H1 (cell line): ENCODE results near the gene MAML3. TPM values are rescaled to one million over a fixed set of nuclear protein-coding genes. Genes with fewer than 3 reads are reported as not detected.

Source experiments
- CTCF ChIA-PET: fragments of 300-600 bp; sonication (Branson Sonifier 250); formaldehyde crosslinking; loops from one replicate; lab custom pipeline; 2021; ENCODE audit not compliant: partially characterized antibody; lab: Charles Lee
- POLR2A ChIA-PET: fragments of 300-600 bp; sonication (Branson Sonifier 250); formaldehyde crosslinking; loops from one replicate; lab custom pipeline; 2021; ENCODE audit warnings: inconsistent platforms; ENCODE audit not compliant: partially characterized antibody; lab: Charles Lee
- DNase-seq, 2 experiments: peaks; one replicate each; pipeline versions ENCODE4 v3.0.0 to v3.0.0-alpha.2; 2010 to 2022; ENCODE audit warnings: low spot score in 2 of 2, low read depth in 1 of 2, mixed read lengths in 1 of 2
- FAIRE-seq: peaks from 2 replicates; lab custom pipeline; 2011; peaks lifted over from hg19 to GRCh38; lab: Jason Lieb, UNC
- H2AFZ ChIP-seq: 2 replicates; pipeline ENCODE4 v1.8.1; 2012; ENCODE audit warnings: low read length, inconsistent platforms
- H2AK5ac ChIP-seq: 2 replicates; pipeline ENCODE4 v1.6.1; 2013; ENCODE audit warnings: low read depth, low read length
- H2BK120ac ChIP-seq: replicated peaks from 2 replicates; pipeline ENCODE3; 2013; ENCODE audit warnings: low read depth, low read length, inconsistent platforms
- H2BK12ac ChIP-seq: 2 replicates; pipeline ENCODE4 v1.6.1; 2013; ENCODE audit warnings: low read depth, low read length
- H2BK15ac ChIP-seq: 2 replicates; pipeline ENCODE4 v1.6.1; 2013; ENCODE audit warnings: low read length
- H2BK20ac ChIP-seq: 2 replicates; pipeline ENCODE4 v1.6.1; 2013; ENCODE audit warnings: low read length
- H2BK5ac ChIP-seq: 2 replicates; pipeline ENCODE4 v1.6.1; 2013; ENCODE audit warnings: low read depth, low read length
- H3K14ac ChIP-seq: 2 replicates; pipeline ENCODE4 v1.6.1; 2013; ENCODE audit warnings: inconsistent platforms; ENCODE audit not compliant: insufficient read length
- H3K18ac ChIP-seq: 2 replicates; pipeline ENCODE4 v1.6.1; 2013; ENCODE audit warnings: low read length; ENCODE audit errors: extremely low read depth
- H3K23ac ChIP-seq: 2 replicates; pipeline ENCODE4 v1.6.1; 2013; ENCODE audit warnings: inconsistent platforms; ENCODE audit not compliant: insufficient read length
- H3K23me2 ChIP-seq: 2 replicates; pipeline ENCODE4 v1.6.1; 2013; ENCODE audit warnings: low read depth, low read length
- H3K27ac ChIP-seq: 2 replicates; pipeline ENCODE4 v1.6.1; 2011; ENCODE audit warnings: low read depth, low read length, inconsistent platforms
- H3K27me3 ChIP-seq, 4 experiments: replicated peaks in 1 of 4; 1 replicate in 1 of 4; 2 replicates in 3 of 4; pipeline versions ENCODE4 v1.6.1 to v1.8.1; 2011 to 2013; ENCODE audit warnings: low read length in 3 of 4, mild to moderate bottlenecking in 3 of 4, inconsistent platforms in 2 of 4, mixed read lengths in 2 of 4, moderate library complexity in 1 of 4; ENCODE audit not compliant: control insufficient read depth in 3 of 4, insufficient read depth in 3 of 4; ENCODE audit errors: extremely low read depth in 1 of 4
- H3K36me3 ChIP-seq, 4 experiments: 2 replicates each; pipeline versions ENCODE4 v1.6.1 to v1.8.1; 2011 to 2013; ENCODE audit warnings: mild to moderate bottlenecking in 4 of 4, low read length in 3 of 4, moderate library complexity in 2 of 4, control low read depth in 1 of 4, inconsistent platforms in 1 of 4; ENCODE audit not compliant: insufficient read depth in 4 of 4, control insufficient read depth in 2 of 4
- H3K4ac ChIP-seq: replicated peaks from 2 replicates; pipeline ENCODE3; 2013; ENCODE audit warnings: low read length, low read depth, mixed read lengths, inconsistent platforms; ENCODE audit not compliant: insufficient read length
- H3K4me1 ChIP-seq, 4 experiments: replicated peaks in 1 of 4; 1 replicate in 1 of 4; 2 replicates in 3 of 4; pipeline versions ENCODE4 v1.6.1 to v1.8.1; 2011 to 2013; ENCODE audit warnings: low read length in 3 of 4, inconsistent platforms in 2 of 4, mixed read lengths in 1 of 4; ENCODE audit not compliant: insufficient read depth in 4 of 4, control insufficient read depth in 3 of 4
- H3K4me2 ChIP-seq, 2 experiments: 2 replicates each; pipeline versions ENCODE4 v1.6.1 to v1.8.1; 2011 to 2013; ENCODE audit warnings: low read depth in 2 of 2, low read length in 2 of 2, control low read depth in 1 of 2, inconsistent platforms in 1 of 2, mild to moderate bottlenecking in 1 of 2; ENCODE audit not compliant: insufficient read depth in 1 of 2
- H3K4me3 ChIP-seq, 4 experiments: fragments of 200-600, 300-600 bp in 1 of 4; sonication (generic), shearing (Covaris generic), sonication (Bioruptor Twin) in 1 of 4; 2 replicates each; pipeline versions ENCODE4 v1.5.1 to v1.8.1; 2011 to 2016; ENCODE audit warnings: low read length in 4 of 4, low read depth in 3 of 4, control low read depth in 2 of 4, inconsistent platforms in 2 of 4, mild to moderate bottlenecking in 2 of 4, mixed read lengths in 1 of 4, moderate library complexity in 1 of 4; ENCODE audit not compliant: insufficient read depth in 2 of 4; ENCODE audit errors: extremely low read depth in 1 of 4
- H3K56ac ChIP-seq: replicated peaks from 2 replicates; pipeline ENCODE3; 2013; ENCODE audit warnings: low read depth, mild to moderate bottlenecking, mixed read lengths, low read length, inconsistent platforms; ENCODE audit not compliant: insufficient read length
- H3K79me1 ChIP-seq: 2 replicates; pipeline ENCODE4 v1.6.1; 2013; ENCODE audit warnings: low read depth, low read length, control low read depth
- H3K79me2 ChIP-seq, 2 experiments: 2 replicates each; pipeline versions ENCODE4 v1.6.1 to v1.8.1; 2012 to 2013; ENCODE audit warnings: low read length in 2 of 2, mild to moderate bottlenecking in 2 of 2, inconsistent platforms in 1 of 2; ENCODE audit not compliant: insufficient read depth in 2 of 2, control insufficient read depth in 1 of 2
- H3K9ac ChIP-seq, 4 experiments: replicated peaks in 1 of 4; 1 replicate in 1 of 4; 2 replicates in 3 of 4; pipeline versions ENCODE4 v1.6.1 to v1.8.1; 2011 to 2013; ENCODE audit warnings: low read depth in 3 of 4, low read length in 3 of 4, control low read depth in 2 of 4, mild to moderate bottlenecking in 2 of 4, moderate library complexity in 2 of 4, inconsistent platforms in 1 of 4; ENCODE audit errors: extremely low read depth in 1 of 4
- H3K9me3 ChIP-seq, 2 experiments: 2 replicates each; pipeline versions ENCODE4 v1.6.1 to v1.8.1; 2012 to 2013; ENCODE audit warnings: mild to moderate bottlenecking in 2 of 2, moderate library complexity in 2 of 2, control low read depth in 1 of 2, inconsistent platforms in 1 of 2, low read depth in 1 of 2, low read length in 1 of 2, mixed read lengths in 1 of 2; ENCODE audit not compliant: insufficient read depth in 2 of 2
- H4K20me1 ChIP-seq, 2 experiments: replicated peaks in 1 of 2; 2 replicates each; pipeline versions ENCODE3 to v1.8.1; 2011 to 2013; ENCODE audit warnings: inconsistent platforms in 2 of 2, low read length in 2 of 2, mild to moderate bottlenecking in 1 of 2; ENCODE audit not compliant: insufficient read depth in 2 of 2, control insufficient read depth in 1 of 2
- H4K5ac ChIP-seq: 2 replicates; pipeline ENCODE4 v1.6.1; 2013; ENCODE audit warnings: low read length, low read depth, mixed read lengths, inconsistent platforms; ENCODE audit not compliant: insufficient read length
- H4K8ac ChIP-seq: 2 replicates; pipeline ENCODE4 v1.8.0; 2013; ENCODE audit warnings: mild to moderate bottlenecking, moderate library complexity, low read length, inconsistent platforms; ENCODE audit not compliant: insufficient read depth; ENCODE audit errors: extremely low read depth
- H4K91ac ChIP-seq: replicated peaks from 2 replicates; pipeline ENCODE3; 2013; ENCODE audit warnings: low read length, mixed read lengths, inconsistent platforms; ENCODE audit not compliant: insufficient read length
- CTBP2 ChIP-seq: IDR thresholded peaks from 2 replicates; pipeline ENCODE4 v1.7.0; 2011; ENCODE audit warnings: borderline replicate concordance, mild to moderate bottlenecking, moderate library complexity, mixed read lengths, low read length; ENCODE audit not compliant: insufficient read depth, insufficient read length
- RAD21 ChIP-seq, 2 experiments: IDR thresholded peaks in 1 of 2; conservative IDR thresholded peaks in 1 of 2; 2 replicates each; pipeline ENCODE4 v1.6.1; 2011; ENCODE audit warnings: low read depth in 2 of 2, low read length in 2 of 2, improper control_type of control experiment in 1 of 2, inconsistent platforms in 1 of 2, mild to moderate bottlenecking in 1 of 2, moderate library complexity in 1 of 2
- RXRA ChIP-seq: IDR thresholded peaks from 2 replicates; pipeline ENCODE4 v1.6.1; 2011; ENCODE audit warnings: low read depth, mild to moderate bottlenecking, low read length, moderate library complexity; ENCODE audit not compliant: insufficient read depth
- TAF7 ChIP-seq: optimal IDR thresholded peaks from 2 replicates; pipeline ENCODE3; 2011; ENCODE audit warnings: low read depth, mild to moderate bottlenecking, inconsistent platforms, low read length, moderate library complexity, borderline replicate concordance
- WGBS, 2 experiments: shearing (Covaris generic) in 1 of 2; methylation state at CpG; one replicate each; pipeline versions ENCODE4 v1.1.6 to v1.1.7; 2013 to 2015; ENCODE audit warnings: low lambda C conversion rate in 2 of 2, mixed read lengths in 2 of 2, inconsistent platforms in 1 of 2, low coverage in 1 of 2, missing lambda C conversion rate in 1 of 2; ENCODE audit not compliant: insufficient replicate concordance in 2 of 2, insufficient coverage in 1 of 2, insufficient read length in 1 of 2; ENCODE audit errors: extremely low coverage in 1 of 2, missing lambda C conversion rate in 1 of 2; 5-methylcytosine and 5-hydroxymethylcytosine counted together
- long read RNA-seq, 2 experiments: library from RNA in 1 of 2; library from capped mRNA in 1 of 2; stranded (forward); transcript quantifications; one replicate each; pipeline ENCODE4 v2.0.0, GENCODE V29; 2021; ENCODE audit warnings: inconsistent platforms in 1 of 2
- polyA minus RNA-seq, 3 experiments: library from RNA; depleted of rRNA, polyadenylated mRNA; stranded (reverse); fragments of >200 nt; gene quantifications; 1 replicate in 2 of 3; 2 replicates in 1 of 3; pipeline ENCODE4 v1.2.3, GENCODE V29; 2011
- polyA plus RNA-seq, 7 experiments: library from polyadenylated mRNA; depleted of rRNA in 3 of 7; stranded (reverse) in 5 of 7; unstranded in 2 of 7; fragments of >200 nt in 5 of 7; fragments of 200-250 nt in 2 of 7; gene quantifications; 1 replicate in 5 of 7; 2 replicates in 1 of 7; 4 replicates in 1 of 7; pipeline versions ENCODE4 v1.2.1 to v1.2.3, GENCODE V29; 2011 to 2013; ENCODE audit warnings: missing spikeins in 2 of 7, mixed read lengths in 2 of 7
- total RNA-seq: library from RNA; stranded (reverse); fragmentation: NEBNext Ultra II Directional; extraction: Animal tissue kit (Norgen Biotek cat#: 25700); gene quantifications from 2 replicates; pipeline ENCODE4 v1.2.1, GENCODE V29; 2021
- TF ChIP-seq, protein P1 (sequence below): IDR thresholded peaks from 2 replicates; pipeline ENCODE4 v1.6.1; 2012; ENCODE audit warnings: inconsistent platforms

Gene MAML3
- total RNA-seq (5.6 and 5.7 TPM in 2 replicates), polyA plus RNA-seq (2011; rRNA removed) (2.1 and 2.7 TPM in 2 replicates), polyA minus RNA-seq (2011; rRNA and poly(A)+ RNA removed) (4.6 and 6.1 TPM in 2 replicates)
- 3.0 TPM for polyA plus RNA-seq (2011; cell fraction: cytosol; rRNA removed)
- polyA plus RNA-seq (2011; cell fraction: nucleus; rRNA removed): 3.8 TPM
- polyA plus RNA-seq (2012, experiment 1 of 2): 2.1 to 2.6 TPM (median 2.2 TPM) in 4 replicates
- 0.34 TPM for polyA plus RNA-seq (2012, experiment 2 of 2)
- polyA plus RNA-seq (2013, experiment 1 of 2): 4.8 TPM
- polyA plus RNA-seq (2013, experiment 2 of 2): 4.9 TPM
- polyA minus RNA-seq (2011; cell fraction: cytosol; rRNA and poly(A)+ RNA removed): 4.1 TPM
- polyA minus RNA-seq (2011; cell fraction: nucleus; rRNA and poly(A)+ RNA removed): 11.6 TPM
- long read RNA-seq, experiment 1, partial matches to known transcripts: 0 of 1 reads
- long read RNA-seq, experiment 1, other reads (novel, unspliced or antisense): 1 of 1 reads
- long read RNA-seq, experiment 2, partial matches to known transcripts: 0 of 1 reads
- long read RNA-seq, experiment 2, other reads (novel, unspliced or antisense): 1 of 1 reads

DNA sequence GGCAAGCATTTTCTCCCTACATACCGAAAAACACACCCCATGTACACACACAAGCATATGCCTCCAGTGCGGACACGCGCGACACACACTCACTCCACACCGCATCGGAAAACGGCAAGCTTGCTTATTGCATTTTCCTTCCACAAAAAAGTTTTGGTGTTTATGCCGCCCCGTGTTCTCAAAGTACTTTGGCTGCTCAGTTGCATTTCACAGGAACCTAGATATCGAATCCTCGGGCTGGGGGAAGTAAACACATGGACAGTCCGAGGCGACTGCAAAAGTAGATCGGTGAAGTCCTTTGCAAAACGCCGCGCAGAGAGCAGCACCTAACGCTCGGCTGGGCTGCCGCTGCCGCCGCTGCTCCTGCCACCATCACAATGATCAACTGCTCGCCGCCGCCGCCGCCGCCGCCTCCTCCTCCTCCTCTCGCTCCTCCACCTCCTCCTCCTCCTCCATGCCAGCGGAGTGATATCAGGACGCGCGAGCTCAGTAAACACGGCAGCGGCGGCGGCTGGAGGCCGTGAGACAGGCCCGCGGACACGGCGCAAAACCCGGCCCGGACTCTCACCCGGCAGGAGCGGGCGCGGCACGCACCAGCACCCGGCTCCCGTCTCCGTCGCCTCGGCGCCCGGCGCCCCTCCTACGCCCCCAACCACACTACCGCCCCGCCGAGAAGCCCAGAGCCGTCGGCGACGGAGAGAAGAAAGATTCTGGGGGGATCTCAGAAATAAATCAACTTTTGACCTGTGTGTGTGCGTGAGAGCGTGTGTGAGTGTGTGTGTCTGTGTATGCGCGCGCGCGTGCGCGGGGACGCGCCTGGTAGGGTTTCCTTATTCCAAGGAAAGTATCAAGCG lies at the start of gene MAML3:
TSS of gene MAML3 (minus strand) at position 467 of the 854 bp plus-strand sequence. CDS start 857 bp downstream, outside the sequence.
- peak within 1 kb of the TSS; percentile 32; the same call in 1 of the 2 replicates for H2BK5ac ChIP-seq
- CTCF ChIA-PET: interaction anchor here (1.4 to 2.5 kb wide), 3 partner anchors 98 to 104 kb away, joined by 3 to 10 read pairs (median 3); no protein-coding TSS in a partner anchor
- H3K79me2 ChIP-seq: no peaks in the 10 kb centered on the region; a peak in 1 of 4 replicates
- peak within 1 kb of the TSS; percentile 86 to 98 (median 94) for H3K4me3 ChIP-seq
- no peak within 1 kb of the TSS for H3K27ac ChIP-seq
- H3K23me2 ChIP-seq: peaks cover 22% of the 10 kb centered on the region; the same call in 1 of the 2 replicates
- H2AK5ac ChIP-seq: no peak within 1 kb of the TSS
- H2BK15ac ChIP-seq: peak within 1 kb of the TSS; percentile 61; the same call in 1 of the 2 replicates
- 3% methylated on average over 67 of the region's 79 CpGs; no CpG with 5 or more reads in 1 of the 2 experiments for WGBS, 2 experiments
- peak within 1 kb of the TSS; percentile 90 for H2AFZ ChIP-seq
- no peaks in the 10 kb centered on the region for H3K79me1 ChIP-seq
- H2BK12ac ChIP-seq: peak within 1 kb of the TSS; percentile 63; the same call in 1 of the 2 replicates
- POLR2A ChIA-PET: interaction anchor here (0.7 to 2.9 kb wide), 5 partner anchors 8 to 98 kb away, joined by 3 to 11 read pairs (median 5); no protein-coding TSS in a partner anchor
- H3K27me3 ChIP-seq: peaks cover 0 to 3% (median 1%) of the 10 kb centered on the region in 4 experiments; a peak in 3 of 7 replicates
- H3K4me1 ChIP-seq: peaks cover 0 to 4% (median 2%) of the 10 kb centered on the region in 4 experiments; a peak in 4 of 7 replicates
- DNase-seq (peak; percentile 47 to 94), FAIRE-seq (no peak)
- H3K36me3 ChIP-seq: no peaks in the 10 kb centered on the region
- H3K56ac ChIP-seq: peak within 1 kb of the TSS; percentile 60
- H3K9me3 ChIP-seq: no peaks in the 10 kb centered on the region
- H2BK120ac ChIP-seq: peak within 1 kb of the TSS; percentile 49
- H3K23ac ChIP-seq: no peak within 1 kb of the TSS
- H2BK20ac ChIP-seq: no peak within 1 kb of the TSS
- H4K20me1 ChIP-seq: no peaks in the 10 kb centered on the region
- H3K4ac ChIP-seq: peak within 1 kb of the TSS; percentile 27
- peak within 1 kb of the TSS; percentile 87 for H4K8ac ChIP-seq
- no peak within 1 kb of the TSS for H4K5ac ChIP-seq
- peak within 1 kb of the TSS; percentile 19 for H4K91ac ChIP-seq
- H3K4me2 ChIP-seq: peak within 1 kb of the TSS; percentile 73 to 94
- no peak within 1 kb of the TSS for H3K14ac ChIP-seq
- peak within 1 kb of the TSS; percentile 19 to 42 (median 32); a peak in 5 of 7 replicates for H3K9ac ChIP-seq
- peak within 1 kb of the TSS; percentile 65 for H3K18ac ChIP-seq
- no peak for TF ChIP-seq RXRA
- TF ChIP-seq RAD21 (IDR thresholded peaks at IDR 0.05 in 1 of 2, conservative IDR thresholded peaks at IDR 0.05 in 1 of 2; ENCODE audit: low read depth in 2 of 2, low read length in 2 of 2): peak in 1 of 2 experiments; percentile 37; a peak in 2 of 4 replicates
- peak; percentile 78 for TF ChIP-seq CTBP2
- peak; percentile 36 for TF ChIP-seq TAF7
- TF ChIP-seq, protein P1, sequence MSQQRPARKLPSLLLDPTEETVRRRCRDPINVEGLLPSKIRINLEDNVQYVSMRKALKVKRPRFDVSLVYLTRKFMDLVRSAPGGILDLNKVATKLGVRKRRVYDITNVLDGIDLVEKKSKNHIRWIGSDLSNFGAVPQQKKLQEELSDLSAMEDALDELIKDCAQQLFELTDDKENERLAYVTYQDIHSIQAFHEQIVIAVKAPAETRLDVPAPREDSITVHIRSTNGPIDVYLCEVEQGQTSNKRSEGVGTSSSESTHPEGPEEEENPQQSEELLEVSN: peak; percentile 42; the same call in 1 of the 2 replicates
